ENCODE measurements around the gene PCMTD2. TPM values are rescaled to one million over a fixed set of nuclear protein-coding genes. Genes with fewer than 3 reads are reported as not detected.

The PCMTD2 gene
- total and polyA plus RNA-seq, 10 of the 15 experiments (the other 5 are each of a cell fraction or from before 2014, with no cell fraction given): 6.8 to 36.8 (median 16.5) TPM

GRCh38 chr20:64210656-64211369 lies 44.7 kb upstream of the PCMTD2 start (continued):
- no peak for TF ChIP-seq CREB1 (IDR thresholded peaks at IDR 0.05; ENCODE audit: low read depth)

- DNase-seq (ENCODE audit: low read depth, low spot score) (no peak), FAIRE-seq (no peak), ATAC-seq (no peak)
- intact Hi-C loops (cut with micrococcal nuclease; ENCODE audit: unreplicated experiment): no loop called here
- 48% methylated on average over 15 of the region's 21 CpGs for WGBS (ENCODE audit: insufficient coverage, insufficient replicate concordance, low lambda C conversion rate, missing lambda C conversion rate)
- RAD21 ChIA-PET (ENCODE audit: unreplicated experiment): interaction anchor here (1.4 kb wide), 1 partner anchor 12 kb away, joined by 3 read pairs; no protein-coding TSS in a partner anchor
- TF ChIP-seq CEBPB (IDR thresholded peaks at IDR 0.05; ENCODE audit: borderline replicate concordance in 1 of 2, low read depth in 2 of 2, low read length in 2 of 2): no peak
- no peak for TF ChIP-seq BHLHE40 (IDR thresholded peaks at IDR 0.05; ENCODE audit: borderline replicate concordance in 1 of 2, low read depth in 2 of 2, low read length in 1 of 2)
- no peak for TF ChIP-seq JUNB (IDR thresholded peaks at IDR 0.05)
- TF ChIP-seq NR2F1 (conservative IDR thresholded peaks at IDR 0.05): no peak
- TF ChIP-seq, protein P1, sequence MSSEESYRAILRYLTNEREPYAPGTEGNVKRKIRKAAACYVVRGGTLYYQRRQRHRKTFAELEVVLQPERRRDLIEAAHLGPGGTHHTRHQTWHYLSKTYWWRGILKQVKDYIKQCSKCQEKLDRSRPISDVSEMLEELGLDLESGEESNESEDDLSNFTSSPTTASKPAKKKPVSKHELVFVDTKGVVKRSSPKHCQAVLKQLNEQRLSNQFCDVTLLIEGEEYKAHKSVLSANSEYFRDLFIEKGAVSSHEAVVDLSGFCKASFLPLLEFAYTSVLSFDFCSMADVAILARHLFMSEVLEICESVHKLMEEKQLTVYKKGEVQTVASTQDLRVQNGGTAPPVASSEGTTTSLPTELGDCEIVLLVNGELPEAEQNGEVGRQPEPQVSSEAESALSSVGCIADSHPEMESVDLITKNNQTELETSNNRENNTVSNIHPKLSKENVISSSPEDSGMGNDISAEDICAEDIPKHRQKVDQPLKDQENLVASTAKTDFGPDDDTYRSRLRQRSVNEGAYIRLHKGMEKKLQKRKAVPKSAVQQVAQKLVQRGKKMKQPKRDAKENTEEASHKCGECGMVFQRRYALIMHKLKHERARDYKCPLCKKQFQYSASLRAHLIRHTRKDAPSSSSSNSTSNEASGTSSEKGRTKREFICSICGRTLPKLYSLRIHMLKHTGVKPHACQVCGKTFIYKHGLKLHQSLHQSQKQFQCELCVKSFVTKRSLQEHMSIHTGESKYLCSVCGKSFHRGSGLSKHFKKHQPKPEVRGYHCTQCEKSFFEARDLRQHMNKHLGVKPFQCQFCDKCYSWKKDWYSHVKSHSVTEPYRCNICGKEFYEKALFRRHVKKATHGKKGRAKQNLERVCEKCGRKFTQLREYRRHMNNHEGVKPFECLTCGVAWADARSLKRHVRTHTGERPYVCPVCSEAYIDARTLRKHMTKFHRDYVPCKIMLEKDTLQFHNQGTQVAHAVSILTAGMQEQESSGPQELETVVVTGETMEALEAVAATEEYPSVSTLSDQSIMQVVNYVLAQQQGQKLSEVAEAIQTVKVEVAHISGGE (CRISPR knock-in tag; IDR thresholded peaks at IDR 0.05): no peak
- no peak for TF ChIP-seq ASH2L (IDR thresholded peaks at IDR 0.05; ENCODE audit: borderline replicate concordance, low read depth)
- no peak for TF ChIP-seq FOS (IDR thresholded peaks at IDR 0.05; ENCODE audit: borderline replicate concordance, extremely low read depth, insufficient read length)
- TF ChIP-seq SRF (IDR thresholded peaks at IDR 0.05; ENCODE audit: low read depth in 2 of 2, low read length in 2 of 2): no peak
- no peak for TF ChIP-seq CHD1 (IDR thresholded peaks at IDR 0.05; ENCODE audit: low read depth, low read length)
- no peak for TF ChIP-seq MXI1 (IDR thresholded peaks at IDR 0.05; ENCODE audit: low read depth, low read length)
- no peak overlapping the region for H3K4me2 ChIP-seq (ENCODE audit: control insufficient read depth, insufficient read depth)
- H3K4me1 ChIP-seq (ENCODE audit: control insufficient read depth, insufficient read depth, low read length): no peaks in the 10 kb centered on the region
- CTCF ChIA-PET: no interaction called here
- in situ Hi-C loops (cut with MboI): no loop called here
- no peak overlapping the region for H3K27ac ChIP-seq (ENCODE audit: control insufficient read depth, insufficient read depth)
- H2AFZ ChIP-seq (ENCODE audit: control insufficient read depth, low read depth, low read length): no peak overlapping the region
- no peak overlapping the region for H3K9ac ChIP-seq (ENCODE audit: control insufficient read depth, insufficient read depth, low read length)
- SMC1A ChIA-PET (ENCODE audit: uncharacterized antibody, unreplicated experiment): no interaction called here
- no peaks in the 10 kb centered on the region for H3K79me2 ChIP-seq (ENCODE audit: control insufficient read depth, insufficient read depth, low read length)
- no peaks in the 10 kb centered on the region for H3K36me3 ChIP-seq (ENCODE audit: control insufficient read depth in 2 of 2, insufficient read depth in 2 of 2, low read length in 1 of 2)
- no peaks in the 10 kb centered on the region for H3K9me3 ChIP-seq (replicated peaks; ENCODE audit: control insufficient read depth, insufficient read depth, low read length)
- POLR2A ChIA-PET: no interaction called here
- H4K20me1 ChIP-seq (ENCODE audit: control insufficient read depth, insufficient read depth): no peaks in the 10 kb centered on the region
- H3K4me3 ChIP-seq: no peak overlapping the region
- BruUV-seq (replicated peaks): no TSS peak
- peaks cover 4% of the 10 kb centered on the region in 2 experiments; a peak in 2 of 4 replicates for H3K27me3 ChIP-seq (replicated peaks in 1 of 2; ENCODE audit: control insufficient read depth in 2 of 2, insufficient read depth in 2 of 2, low read length in 1 of 2)
Measured at GRCh38 chr20:64211874-64212658, 43.5 kb upstream of the PCMTD2 start.

All from GM12878 (cell line).